OCI-LY3 (cell line): Measurements from ENCODE around the gene PTPRH.
"Not testable (repeated sequence)": the region's sequence is repeated elsewhere in the genome, so short reads cannot be mapped to it uniquely, and the experiment has no call there.

Experiments
- H2AFZ ChIP-seq: fragments of 200-600, 300-600 bp; shearing (Covaris generic); 2 replicates; pipeline ENCODE4 v1.6.0; 2014; ENCODE audit warnings: antibody characterized with exemption, low read depth, low read length
- H3K27ac ChIP-seq: fragments of 200-600, 300-600 bp; sonication (generic); 2 replicates; pipeline ENCODE4 v1.5.1; 2014; ENCODE audit warnings: mild to moderate bottlenecking, low read length, moderate library complexity, mixed read lengths
- H3K27me3 ChIP-seq: fragments of 200-600, 300-600 bp; sonication (generic); 2 replicates; pipeline ENCODE4 v1.6.1; 2014; ENCODE audit warnings: low read depth, low read length, mixed read lengths
- H3K36me3 ChIP-seq: fragments of 200-600, 300-600 bp; sonication (generic); replicated peaks from 2 replicates; pipeline ENCODE3; 2014; ENCODE audit warnings: low read depth, low read length, mixed read lengths
- H3K4me1 ChIP-seq: fragments of 300-600, 200-600 bp; sonication (generic); 2 replicates; pipeline ENCODE4 v1.6.1; 2014; ENCODE audit warnings: low read length, mixed read lengths
- H3K4me2 ChIP-seq: fragments of 200-600, 300-600 bp; sonication (generic); 2 replicates; pipeline ENCODE4 v1.6.1; 2014; ENCODE audit warnings: low read length, mixed read lengths
- H3K4me3 ChIP-seq: fragments of 300-600, 200-600 bp; sonication (generic); 2 replicates; pipeline ENCODE4 v1.5.1; 2014; ENCODE audit warnings: antibody characterized with exemption, mild to moderate bottlenecking, low read length, moderate library complexity
- H3K79me2 ChIP-seq: fragments of 300-600, 200-600 bp; shearing (Covaris generic); 2 replicates; pipeline ENCODE4 v1.6.1; 2014; ENCODE audit warnings: mild to moderate bottlenecking, low read length, mixed read lengths
- H3K9ac ChIP-seq: fragments of 300-600, 200-600 bp; shearing (Covaris generic); 2 replicates; pipeline ENCODE4 v1.6.0; 2014; ENCODE audit warnings: mild to moderate bottlenecking, low read length, moderate library complexity
- H3K9me3 ChIP-seq: fragments of 200-600, 300-600 bp; shearing (Covaris generic); 2 replicates; pipeline ENCODE4 v1.6.1; 2014; ENCODE audit warnings: low read length, mixed read lengths; ENCODE audit not compliant: insufficient read depth
- H4K20me1 ChIP-seq: fragments of 200-600, 300-600 bp; sonication (generic); 2 replicates; pipeline ENCODE4 v1.6.1; 2016; ENCODE audit warnings: low read length, mixed read lengths; ENCODE audit not compliant: insufficient read depth
- EZH2phosphoT487 ChIP-seq: fragments of 200-600 bp; shearing (Covaris generic); IDR thresholded peaks from 2 replicates; pipeline ENCODE4 v1.6.1; 2018; ENCODE audit warnings: antibody characterized with exemption, mixed run types, low read depth
- TF ChIP-seq, protein P1 (sequence below): fragments of 200-600, 300-600 bp; sonication (generic); IDR thresholded peaks from 2 replicates; pipeline ENCODE4 v1.5.1; 2014; ENCODE audit warnings: antibody characterized with exemption, low read length, low read depth

Gene PTPRH

DNA sequence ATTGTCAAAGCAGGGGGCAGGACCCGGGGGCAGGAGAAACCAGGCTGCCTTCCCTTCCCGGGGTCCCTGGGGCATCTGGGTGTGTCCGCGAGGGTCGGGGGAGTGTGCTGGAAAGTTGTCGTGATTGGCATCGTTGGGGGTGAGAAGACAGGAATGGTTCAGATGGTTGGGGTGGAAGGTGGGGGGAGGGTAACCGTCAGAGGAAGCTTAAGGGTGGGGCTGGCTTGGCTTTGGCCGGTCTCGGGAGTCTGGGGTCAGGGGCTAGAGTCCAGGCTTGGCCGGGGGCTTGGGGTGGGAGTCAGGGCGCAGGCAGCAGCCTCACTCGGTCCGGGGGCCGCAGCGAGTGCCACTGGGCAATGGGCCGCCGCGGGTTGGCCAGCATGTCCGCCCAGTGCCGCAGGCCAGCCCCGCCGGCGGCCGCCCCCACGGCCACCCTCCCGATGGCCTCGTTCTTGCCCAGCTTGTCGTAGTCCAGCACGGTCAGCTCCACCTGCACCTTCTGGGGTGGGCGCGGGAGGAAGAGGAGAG is 36.1 kb downstream of the PTPRH start:
- no peaks in the 10 kb centered on the region for H3K36me3 ChIP-seq
- peaks cover 4% of the 10 kb centered on the region; the same call in 1 of the 2 replicates for H3K27me3 ChIP-seq
- no peaks in the 10 kb centered on the region for H3K4me1 ChIP-seq
- no peaks in the 10 kb centered on the region for H3K79me2 ChIP-seq
- H4K20me1 ChIP-seq: no peaks in the 10 kb centered on the region
- no peak overlapping the region for H3K27ac ChIP-seq
- no peak overlapping the region for H3K9ac ChIP-seq
- H2AFZ ChIP-seq: no peak overlapping the region
- no peaks in the 10 kb centered on the region for H3K9me3 ChIP-seq
- no peak overlapping the region for H3K4me3 ChIP-seq
- TF ChIP-seq, protein P1, sequence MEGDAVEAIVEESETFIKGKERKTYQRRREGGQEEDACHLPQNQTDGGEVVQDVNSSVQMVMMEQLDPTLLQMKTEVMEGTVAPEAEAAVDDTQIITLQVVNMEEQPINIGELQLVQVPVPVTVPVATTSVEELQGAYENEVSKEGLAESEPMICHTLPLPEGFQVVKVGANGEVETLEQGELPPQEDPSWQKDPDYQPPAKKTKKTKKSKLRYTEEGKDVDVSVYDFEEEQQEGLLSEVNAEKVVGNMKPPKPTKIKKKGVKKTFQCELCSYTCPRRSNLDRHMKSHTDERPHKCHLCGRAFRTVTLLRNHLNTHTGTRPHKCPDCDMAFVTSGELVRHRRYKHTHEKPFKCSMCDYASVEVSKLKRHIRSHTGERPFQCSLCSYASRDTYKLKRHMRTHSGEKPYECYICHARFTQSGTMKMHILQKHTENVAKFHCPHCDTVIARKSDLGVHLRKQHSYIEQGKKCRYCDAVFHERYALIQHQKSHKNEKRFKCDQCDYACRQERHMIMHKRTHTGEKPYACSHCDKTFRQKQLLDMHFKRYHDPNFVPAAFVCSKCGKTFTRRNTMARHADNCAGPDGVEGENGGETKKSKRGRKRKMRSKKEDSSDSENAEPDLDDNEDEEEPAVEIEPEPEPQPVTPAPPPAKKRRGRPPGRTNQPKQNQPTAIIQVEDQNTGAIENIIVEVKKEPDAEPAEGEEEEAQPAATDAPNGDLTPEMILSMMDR: no peak
- TF ChIP-seq EZH2phosphoT487: no peak
- no peak overlapping the region for H3K4me2 ChIP-seq

DNA sequence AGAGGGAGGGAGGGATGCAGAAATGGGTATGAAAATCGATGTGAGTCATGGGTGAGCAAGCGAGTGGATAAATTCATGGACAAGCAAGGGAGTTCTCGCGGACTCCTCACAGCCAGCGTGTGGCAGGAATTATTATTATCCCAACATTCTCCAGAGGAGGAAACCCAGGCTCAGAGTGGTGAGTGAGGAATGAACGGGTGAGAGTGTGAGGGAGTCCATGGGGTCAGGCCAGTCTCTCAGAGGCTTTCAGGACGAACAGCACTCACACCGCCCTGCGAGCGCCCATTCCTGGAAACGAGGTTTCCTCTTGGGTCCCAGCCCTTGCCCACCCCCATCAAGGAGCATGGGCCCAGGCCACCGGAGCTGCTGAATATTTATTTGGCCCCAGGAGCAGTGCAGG is 36.6 kb downstream of the PTPRH start:
- H3K27me3 ChIP-seq: peaks cover 4% of the 10 kb centered on the region; the same call in 1 of the 2 replicates
- no peaks in the 10 kb centered on the region for H4K20me1 ChIP-seq
- TF ChIP-seq EZH2phosphoT487: no peak
- TF ChIP-seq, protein P1: no peak
- H3K9ac ChIP-seq: no peak overlapping the region
- H3K4me1 ChIP-seq: no peaks in the 10 kb centered on the region
- H3K27ac ChIP-seq: no peak overlapping the region
- no peaks in the 10 kb centered on the region for H3K9me3 ChIP-seq
- H3K4me3 ChIP-seq: no peak overlapping the region
- H3K36me3 ChIP-seq: no peaks in the 10 kb centered on the region
- H2AFZ ChIP-seq: no peak overlapping the region
- no peaks in the 10 kb centered on the region for H3K79me2 ChIP-seq
- no peak overlapping the region for H3K4me2 ChIP-seq

DNA sequence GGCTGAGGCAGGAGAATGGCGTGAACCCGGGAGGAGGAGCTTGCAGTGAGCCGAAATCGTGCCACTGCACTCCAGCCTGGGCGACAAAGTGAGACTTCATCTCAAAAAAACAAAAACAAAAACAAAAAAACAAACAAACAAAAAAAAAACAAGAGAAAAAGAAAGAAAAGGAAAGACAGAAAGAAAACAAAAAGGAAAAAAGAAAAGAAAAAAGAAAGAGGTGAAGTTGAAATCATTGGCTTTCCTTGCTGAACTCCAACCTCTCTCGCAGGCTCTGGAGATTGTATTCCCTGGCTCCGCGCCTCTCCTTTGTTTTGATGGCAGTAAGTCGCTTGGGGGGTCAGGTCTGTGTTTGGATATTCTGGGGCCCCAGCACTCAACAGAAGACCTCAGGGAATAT is 37.0 kb downstream of the PTPRH start:
- not testable (repeated sequence) for H4K20me1 ChIP-seq, H3K4me1 ChIP-seq, H3K4me3 ChIP-seq, H3K27ac ChIP-seq, H3K9me3 ChIP-seq, H3K27me3 ChIP-seq, H2AFZ ChIP-seq, H3K36me3 ChIP-seq, H3K9ac ChIP-seq, H3K79me2 ChIP-seq, H3K4me2 ChIP-seq

DNA sequence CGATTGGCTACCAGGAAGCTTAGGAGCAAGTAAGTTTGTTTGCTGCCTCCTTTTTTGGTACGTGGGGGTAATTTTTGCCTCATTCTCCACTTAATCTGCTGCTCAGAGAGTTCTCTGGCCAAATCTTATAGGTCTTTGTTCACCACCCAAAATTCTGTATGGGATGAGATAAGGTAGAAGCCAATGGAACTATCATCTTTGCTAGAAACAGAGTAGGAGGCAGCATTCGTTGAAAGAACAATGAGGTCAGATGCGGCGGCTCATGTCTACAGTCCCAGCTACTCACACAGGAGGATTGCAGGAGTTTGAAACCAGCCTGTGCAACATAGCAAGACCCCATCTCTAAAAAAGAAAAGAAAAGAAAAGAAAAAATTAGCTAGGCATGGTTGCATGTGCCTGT is 37.9 kb downstream of the PTPRH start:
- no peak overlapping the region for H3K4me2 ChIP-seq
- no peaks in the 10 kb centered on the region for H3K9me3 ChIP-seq
- TF ChIP-seq, protein P1: no peak
- TF ChIP-seq EZH2phosphoT487: no peak
- no peak overlapping the region for H3K4me3 ChIP-seq
- peaks cover 4% of the 10 kb centered on the region; the same call in 1 of the 2 replicates for H3K27me3 ChIP-seq
- H3K27ac ChIP-seq: no peak overlapping the region
- H3K4me1 ChIP-seq: no peaks in the 10 kb centered on the region
- no peak overlapping the region for H2AFZ ChIP-seq
- no peaks in the 10 kb centered on the region for H3K79me2 ChIP-seq
- no peaks in the 10 kb centered on the region for H3K36me3 ChIP-seq
- H4K20me1 ChIP-seq: no peaks in the 10 kb centered on the region
- H3K9ac ChIP-seq: no peak overlapping the region
